CD8-positive, alpha-beta memory T cell (primary cell): ENCODE measurements around the gene ST7L. TPM values are rescaled to one million over a fixed set of nuclear protein-coding genes. Genes with fewer than 3 reads are reported as not detected.

Experiments
- CTCF ChIA-PET: fragments of 350-600 bp; sonication (Branson Sonifier 250); formaldehyde crosslinking; loops from one replicate; lab custom pipeline; 2021; ENCODE audit warnings: antibody characterized with exemption; lab: Charles Lee
- POLR2A ChIA-PET: fragments of 350-600 bp; sonication (Branson Sonifier 250); formaldehyde crosslinking; loops from one replicate; lab custom pipeline; 2021; ENCODE audit warnings: antibody characterized with exemption; lab: Charles Lee
- DNase-seq, 5 donors: peaks; one replicate each; pipeline versions ENCODE4 v3.0.0 to v3.0.0-alpha.2; 2020 to 2022; ENCODE audit warnings: mixed read lengths in 1 of 5
- H3K27ac ChIP-seq: one replicate; pipeline ENCODE4 v1.7.0; 2013; ENCODE audit warnings: low read depth, mild to moderate bottlenecking, low read length, moderate library complexity
- H3K27me3 ChIP-seq: 2 replicates; pipeline ENCODE4 v1.7.0; 2013; ENCODE audit warnings: low read length, mild to moderate bottlenecking; ENCODE audit not compliant: insufficient read depth, poor library complexity, severe bottlenecking
- H3K36me3 ChIP-seq: 2 replicates; pipeline ENCODE4 v1.7.0; 2013; ENCODE audit warnings: mild to moderate bottlenecking, low read length, moderate library complexity; ENCODE audit not compliant: insufficient read depth
- H3K4me1 ChIP-seq: 2 replicates; pipeline ENCODE4 v1.7.0; 2013; ENCODE audit warnings: mild to moderate bottlenecking, low read length, moderate library complexity; ENCODE audit not compliant: insufficient read depth
- H3K4me3 ChIP-seq: 2 replicates; pipeline ENCODE4 v1.7.0; 2013; ENCODE audit warnings: mild to moderate bottlenecking, low read length
- H3K9me3 ChIP-seq: 2 replicates; pipeline ENCODE4 v1.7.0; 2013; ENCODE audit warnings: mild to moderate bottlenecking, low read length
- H3K27ac Mint-ChIP-seq, 8 donors: one replicate each; pipeline ENCODE4 v1.8.0; 2020 to 2021; ENCODE audit warnings: mixed read lengths in 8 of 8, mild to moderate bottlenecking in 6 of 8, inconsistent platforms in 3 of 8, moderate library complexity in 3 of 8
- H3K27me3 Mint-ChIP-seq, 2 donors: one replicate each; pipeline ENCODE4 v1.8.0; 2020 to 2021; ENCODE audit warnings: mixed read lengths in 2 of 2, mild to moderate bottlenecking in 1 of 2, moderate library complexity in 1 of 2
- H3K36me3 Mint-ChIP-seq, 3 donors: one replicate each; pipeline ENCODE4 v1.8.0; 2020 to 2021; ENCODE audit warnings: mixed read lengths in 3 of 3, inconsistent platforms in 1 of 3, mild to moderate bottlenecking in 1 of 3
- H3K4me1 Mint-ChIP-seq, 3 donors: one replicate each; pipeline ENCODE4 v1.8.0; 2020 to 2021; ENCODE audit warnings: mixed read lengths in 3 of 3, inconsistent platforms in 1 of 3, mild to moderate bottlenecking in 1 of 3
- H3K4me3 Mint-ChIP-seq, 7 donors: one replicate each; pipeline ENCODE4 v1.8.0; 2020 to 2021; ENCODE audit warnings: mixed read lengths in 7 of 7, mild to moderate bottlenecking in 6 of 7, moderate library complexity in 4 of 7, inconsistent platforms in 2 of 7
- H3K9me3 Mint-ChIP-seq, 5 donors: one replicate each; pipeline ENCODE4 v1.8.0; 2020 to 2022; ENCODE audit warnings: mixed read lengths in 5 of 5, mild to moderate bottlenecking in 3 of 5, moderate library complexity in 2 of 5, inconsistent platforms in 1 of 5
- polyA plus RNA-seq: library from polyadenylated mRNA; unstranded; fragments of 300-500 nt; fragmentation: Illumina TruSeq; gene quantifications from one replicate; pipeline ENCODE4 v1.2.3, GENCODE V29; 2021
- total RNA-seq, 2 experiments: library from RNA; stranded (reverse); gene quantifications; one replicate each; pipeline ENCODE4 v1.2.3, GENCODE V29; 2021

The ST7L gene
- total and polyA plus RNA-seq, 3 experiments from 2014 or later = 11.3 to 12.2 (median 11.6) TPM

DNA sequence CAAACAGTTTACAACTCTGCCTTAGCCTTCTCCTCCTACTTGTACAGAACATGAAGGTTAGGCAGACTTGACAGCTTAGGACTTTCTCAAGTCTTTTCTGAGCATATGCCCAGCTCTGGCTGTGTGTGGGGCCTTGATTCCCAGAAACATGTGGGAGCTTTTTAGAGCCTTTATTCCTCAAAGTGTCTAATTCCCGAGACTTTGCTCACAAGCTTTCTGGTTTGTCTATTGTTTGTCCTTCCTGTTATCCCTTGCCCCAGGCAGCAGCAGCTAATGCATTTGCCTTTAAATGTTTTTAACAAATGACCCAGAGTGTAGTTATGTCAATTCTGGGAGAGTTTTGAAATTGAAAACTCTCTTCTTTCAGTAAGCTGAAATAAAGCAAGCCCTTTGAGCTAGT is 29.2 kb downstream of the ST7L start:
- Histone ChIP-seq H3K4me3 (no peak overlapping the region), H3K27ac (no peak overlapping the region), H3K9me3 (no peaks in the 10 kb centered on the region), H3K36me3 (no peaks in the 10 kb centered on the region), H3K27me3 (no peaks in the 10 kb centered on the region), H3K4me1 (no peaks in the 10 kb centered on the region)
- Mint-ChIP-seq H3K4me3 (no peak overlapping the region), H3K27me3 (no peaks in the 10 kb centered on the region), H3K9me3 (peaks cover 0 to 8% (median 0%) of the 10 kb centered on the region in 5 donors), H3K27ac (no peak overlapping the region), H3K4me1 (no peaks in the 10 kb centered on the region), H3K36me3 (peaks cover 20 to 52% (median 26%) of the 10 kb centered on the region in 3 donors)
- ChIA-PET POLR2A (no interaction called here), CTCF (interaction anchor here (1.0 kb wide), 1 partner anchor 118 kb away, joined by 3 read pairs; no protein-coding TSS in a partner anchor)
- DNase-seq = no peak

GRCh38 chr1:112583366-112583765 is 35.6 kb downstream of the ST7L start:
- POLR2A ChIA-PET = no interaction called here

DNA sequence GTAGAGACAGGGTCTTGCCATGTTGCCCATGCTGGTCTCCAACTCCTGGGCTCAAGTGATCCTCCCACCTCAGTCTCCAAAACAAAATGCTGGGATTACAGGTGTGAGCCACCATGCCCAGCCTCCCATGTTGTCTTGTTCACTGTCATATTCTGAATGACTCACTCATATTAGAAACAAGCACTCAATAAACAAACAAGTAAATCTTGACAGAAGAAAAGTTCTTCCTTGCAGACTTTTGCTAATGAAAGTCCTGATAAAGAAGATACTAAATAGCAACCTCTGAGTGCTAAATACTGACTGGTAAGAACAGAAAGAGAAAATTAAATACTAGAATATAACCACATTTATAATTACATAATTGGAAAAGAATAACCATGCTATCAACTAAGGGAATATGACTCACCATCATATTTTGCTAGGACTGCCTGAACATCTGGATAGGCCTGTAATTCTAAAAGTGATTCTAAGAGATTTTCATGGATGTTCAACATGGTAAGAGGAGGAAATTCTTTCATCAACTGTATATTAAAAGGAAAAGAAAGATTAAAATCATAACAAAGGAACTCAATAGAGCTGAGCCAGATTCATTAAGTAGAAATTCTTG is 37.3 kb downstream of the ST7L start:
- H3K9me3 ChIP-seq = no peaks in the 10 kb centered on the region
- no peak overlapping the region for H3K4me3 ChIP-seq
- H3K4me1 ChIP-seq = no peaks in the 10 kb centered on the region
- H3K4me1 Mint-ChIP-seq = no peaks in the 10 kb centered on the region
- peaks cover 0 to 32% (median 11%) of the 10 kb centered on the region in 3 donors for H3K36me3 Mint-ChIP-seq
- H3K27me3 ChIP-seq = no peaks in the 10 kb centered on the region
- H3K9me3 Mint-ChIP-seq = no peaks in the 10 kb centered on the region
- H3K27ac Mint-ChIP-seq = no peak overlapping the region
- no peaks in the 10 kb centered on the region for H3K36me3 ChIP-seq
- no peak for DNase-seq
- H3K4me3 Mint-ChIP-seq = no peak overlapping the region
- ChIA-PET CTCF (no interaction called here), POLR2A (no interaction called here)
- no peaks in the 10 kb centered on the region for H3K27me3 Mint-ChIP-seq
- H3K27ac ChIP-seq = no peak overlapping the region

More at GRCh38 chr1:112583366-112583765, 35.6 kb downstream of the ST7L start:
- Histone ChIP-seq H3K4me3 (no peak overlapping the region), H3K4me1 (no peaks in the 10 kb centered on the region), H3K9me3 (no peaks in the 10 kb centered on the region), H3K36me3 (no peaks in the 10 kb centered on the region), H3K27ac (no peak overlapping the region), H3K27me3 (no peaks in the 10 kb centered on the region)
- H3K27me3 Mint-ChIP-seq = no peaks in the 10 kb centered on the region
- H3K4me1 Mint-ChIP-seq = no peaks in the 10 kb centered on the region
- CTCF ChIA-PET = no interaction called here
- no peak for DNase-seq
- no peak overlapping the region for H3K27ac Mint-ChIP-seq
- H3K4me3 Mint-ChIP-seq = no peak overlapping the region
- peaks cover 3 to 31% (median 6%) of the 10 kb centered on the region in 3 donors for H3K36me3 Mint-ChIP-seq
- no peaks in the 10 kb centered on the region for H3K9me3 Mint-ChIP-seq

DNA sequence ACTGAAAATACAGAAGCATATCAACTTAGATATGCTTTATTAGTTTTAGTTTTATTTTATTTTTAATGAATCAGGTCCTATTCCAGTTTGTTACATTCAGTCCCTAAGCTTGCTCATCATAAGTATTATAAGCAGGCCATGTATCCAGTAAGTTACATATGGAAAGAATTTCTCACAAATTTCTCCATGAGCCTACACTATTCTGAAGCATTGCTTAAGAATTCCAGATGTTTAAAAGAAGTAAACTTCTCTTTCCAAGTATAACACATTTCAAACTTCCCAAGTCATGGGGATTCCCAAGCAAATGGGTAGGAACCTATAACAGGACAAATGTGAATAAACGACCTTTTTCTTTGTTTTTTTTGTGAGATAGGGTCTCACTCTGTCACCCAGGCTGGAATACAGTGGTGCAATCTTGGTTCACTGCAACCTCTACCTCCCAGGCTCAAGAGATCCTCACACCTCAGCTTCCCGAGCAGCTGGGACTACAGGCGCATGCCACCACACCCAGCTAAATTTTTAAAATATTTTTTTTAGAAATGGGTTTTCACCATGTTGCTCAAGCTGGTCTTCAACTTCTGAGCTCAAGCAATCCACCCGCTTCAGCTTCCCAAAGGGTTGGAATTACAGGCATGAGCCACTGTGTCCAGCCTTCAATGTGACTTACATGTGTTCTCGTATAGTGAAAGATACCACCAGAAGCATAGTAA is 39.0 kb downstream of the ST7L start:
- Histone ChIP-seq H3K36me3 (no peaks in the 10 kb centered on the region), H3K4me3 (no peak overlapping the region), H3K4me1 (no peaks in the 10 kb centered on the region), H3K27ac (no peak overlapping the region), H3K27me3 (no peaks in the 10 kb centered on the region), H3K9me3 (no peaks in the 10 kb centered on the region)
- Mint-ChIP-seq H3K36me3 (peaks cover 13 to 48% (median 17%) of the 10 kb centered on the region in 3 donors), H3K4me1 (no peaks in the 10 kb centered on the region), H3K9me3 (no peaks in the 10 kb centered on the region), H3K27me3 (no peaks in the 10 kb centered on the region), H3K4me3 (no peak overlapping the region), H3K27ac (no peak overlapping the region)
- no peak for DNase-seq
- ChIA-PET POLR2A (no interaction called here), CTCF (no interaction called here)

GRCh38 chr1:112576240-112576639 is 42.7 kb downstream of the ST7L start:
- Histone ChIP-seq H3K4me3 (no peak overlapping the region), H3K9me3 (no peaks in the 10 kb centered on the region), H3K27me3 (no peaks in the 10 kb centered on the region), H3K4me1 (no peaks in the 10 kb centered on the region), H3K36me3 (no peaks in the 10 kb centered on the region), H3K27ac (no peak overlapping the region)
- ChIA-PET CTCF (interaction anchor here (1.4 kb wide), 1 partner anchor 74 kb away, joined by 3 read pairs; no protein-coding TSS in a partner anchor), POLR2A (no interaction called here)
- Mint-ChIP-seq H3K27ac (peak overlapping the region in 1 of 8 donors; percentile 70), H3K27me3 (no peaks in the 10 kb centered on the region), H3K4me1 (no peaks in the 10 kb centered on the region), H3K4me3 (no peak overlapping the region), H3K9me3 (no peaks in the 10 kb centered on the region), H3K36me3 (peaks cover 21 to 52% (median 24%) of the 10 kb centered on the region in 3 donors)
- DNase-seq = no peak

GRCh38 chr1:112575154-112575804 is 43.7 kb downstream of the ST7L start:
- DNase-seq = no peak
- no peaks in the 10 kb centered on the region for H3K36me3 ChIP-seq
- ChIA-PET CTCF (no interaction called here), POLR2A (no interaction called here)
- H3K27ac Mint-ChIP-seq = no peak overlapping the region
- no peaks in the 10 kb centered on the region for H3K27me3 Mint-ChIP-seq
- H3K4me1 Mint-ChIP-seq = no peaks in the 10 kb centered on the region
- H3K27me3 ChIP-seq = no peaks in the 10 kb centered on the region
- H3K4me1 ChIP-seq = no peaks in the 10 kb centered on the region
- no peaks in the 10 kb centered on the region for H3K9me3 ChIP-seq
- no peaks in the 10 kb centered on the region for H3K9me3 Mint-ChIP-seq
- peaks cover 21 to 51% (median 24%) of the 10 kb centered on the region in 3 donors for H3K36me3 Mint-ChIP-seq
- H3K27ac ChIP-seq = no peak overlapping the region
- H3K4me3 ChIP-seq = no peak overlapping the region
- no peak overlapping the region for H3K4me3 Mint-ChIP-seq

GRCh38 chr1:112565800-112566199 is 53.1 kb downstream of the ST7L start:
- Histone ChIP-seq H3K36me3 (no peaks in the 10 kb centered on the region), H3K27ac (no peak overlapping the region), H3K9me3 (no peaks in the 10 kb centered on the region), H3K27me3 (no peaks in the 10 kb centered on the region), H3K4me3 (no peak overlapping the region), H3K4me1 (no peaks in the 10 kb centered on the region)
- Mint-ChIP-seq H3K27ac (peak overlapping the region in 1 of 8 donors; percentile 48), H3K4me1 (no peaks in the 10 kb centered on the region), H3K36me3 (peaks cover 0 to 21% (median 2%) of the 10 kb centered on the region in 3 donors), H3K4me3 (no peak overlapping the region), H3K9me3 (no peaks in the 10 kb centered on the region), H3K27me3 (no peaks in the 10 kb centered on the region)
- CTCF ChIA-PET = no interaction called here
- POLR2A ChIA-PET = no interaction called here
- no peak for DNase-seq

GRCh38 chr1:112564081-112564480 is 54.9 kb downstream of the ST7L start:
- no peaks in the 10 kb centered on the region for H3K9me3 Mint-ChIP-seq
- H3K4me1 ChIP-seq = no peaks in the 10 kb centered on the region
- H3K36me3 ChIP-seq = no peaks in the 10 kb centered on the region
- H3K4me3 ChIP-seq = no peak overlapping the region
- no peaks in the 10 kb centered on the region for H3K9me3 ChIP-seq
- no peak overlapping the region for H3K27ac ChIP-seq
- no peaks in the 10 kb centered on the region for H3K27me3 ChIP-seq
- H3K4me1 Mint-ChIP-seq = no peaks in the 10 kb centered on the region
- POLR2A ChIA-PET = no interaction called here
- no peak overlapping the region for H3K27ac Mint-ChIP-seq
- no peaks in the 10 kb centered on the region for H3K27me3 Mint-ChIP-seq
- no peak overlapping the region for H3K4me3 Mint-ChIP-seq
- CTCF ChIA-PET = no interaction called here
- peaks cover 0 to 16% (median 2%) of the 10 kb centered on the region in 3 donors for H3K36me3 Mint-ChIP-seq
- DNase-seq = no peak
